Activated CD4-positive, alpha-beta T cell treated with anti-CD3 and anti-CD28 coated beads for 24 hours (primary cell): Measurements from ENCODE around the gene GPR176.

Source experiments
- DNase-seq, 2 donors: peaks; one replicate each; pipeline ENCODE4 v3.0.0-alpha.2; 2020; ENCODE audit warnings: low read depth in 2 of 2

The GPR176 gene, protein sequence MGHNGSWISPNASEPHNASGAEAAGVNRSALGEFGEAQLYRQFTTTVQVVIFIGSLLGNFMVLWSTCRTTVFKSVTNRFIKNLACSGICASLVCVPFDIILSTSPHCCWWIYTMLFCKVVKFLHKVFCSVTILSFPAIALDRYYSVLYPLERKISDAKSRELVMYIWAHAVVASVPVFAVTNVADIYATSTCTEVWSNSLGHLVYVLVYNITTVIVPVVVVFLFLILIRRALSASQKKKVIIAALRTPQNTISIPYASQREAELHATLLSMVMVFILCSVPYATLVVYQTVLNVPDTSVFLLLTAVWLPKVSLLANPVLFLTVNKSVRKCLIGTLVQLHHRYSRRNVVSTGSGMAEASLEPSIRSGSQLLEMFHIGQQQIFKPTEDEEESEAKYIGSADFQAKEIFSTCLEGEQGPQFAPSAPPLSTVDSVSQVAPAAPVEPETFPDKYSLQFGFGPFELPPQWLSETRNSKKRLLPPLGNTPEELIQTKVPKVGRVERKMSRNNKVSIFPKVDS

DNA sequence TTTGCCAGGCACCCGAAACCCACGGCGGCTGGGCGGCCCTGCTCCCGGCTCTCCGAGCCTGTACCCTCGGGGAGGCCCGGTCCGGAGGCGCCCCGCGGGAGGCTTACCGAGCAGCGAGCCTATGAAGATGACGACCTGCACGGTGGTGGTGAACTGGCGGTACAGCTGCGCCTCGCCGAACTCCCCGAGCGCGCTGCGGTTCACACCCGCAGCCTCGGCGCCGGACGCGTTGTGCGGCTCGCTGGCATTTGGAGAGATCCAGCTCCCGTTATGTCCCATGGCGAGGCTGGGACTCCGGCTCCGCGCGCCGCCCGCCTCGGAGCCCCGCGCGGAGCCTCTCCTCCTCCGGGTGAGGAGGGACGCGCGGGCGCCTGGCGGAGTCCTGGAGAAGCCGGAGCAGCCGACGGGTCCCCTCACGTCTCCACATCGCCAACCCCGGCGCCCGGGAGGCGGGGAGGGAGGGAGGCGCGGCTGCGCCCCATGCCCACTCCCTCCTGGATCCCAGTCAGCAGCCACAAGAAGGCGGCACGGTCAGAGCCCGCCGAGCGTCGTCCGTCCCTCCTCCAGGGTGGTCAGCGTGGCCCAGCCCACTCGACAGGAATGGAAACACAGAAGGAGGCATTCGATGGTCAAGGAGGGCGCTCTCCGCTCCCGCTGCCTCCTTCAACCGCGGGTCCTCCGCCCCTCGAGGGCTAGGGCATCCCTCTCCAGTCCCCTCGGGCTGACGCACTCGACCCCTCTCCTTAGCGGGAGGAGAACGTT, at the start of gene GPR176:
Gene GPR176 (minus strand): TSS at position 519 of the 762 bp plus-strand sequence. CDS start 240 bp downstream, at position 279.
- DNase-seq: peak in 1 of 2 donors; percentile 11

DNA sequence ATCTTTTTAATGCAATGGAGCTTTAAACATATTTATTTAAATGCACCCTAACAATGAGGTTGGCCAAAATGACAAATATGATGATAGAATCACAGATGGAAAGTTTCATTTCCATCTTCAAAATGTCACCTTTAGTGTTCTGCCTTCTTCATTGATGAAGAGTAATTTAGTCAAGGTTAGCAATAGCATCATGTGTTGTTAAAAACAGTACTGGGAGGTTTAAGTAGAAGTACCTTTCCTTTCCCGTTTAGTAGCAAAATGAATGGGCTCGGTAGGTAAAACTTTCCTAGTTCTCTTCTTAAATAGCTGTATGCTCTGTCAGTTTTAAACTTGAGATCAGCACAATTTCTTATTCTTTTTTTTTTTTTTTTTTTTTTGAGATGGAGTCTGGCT, 48.9 kb upstream of the GPR176 start:
- no peak for DNase-seq

DNA sequence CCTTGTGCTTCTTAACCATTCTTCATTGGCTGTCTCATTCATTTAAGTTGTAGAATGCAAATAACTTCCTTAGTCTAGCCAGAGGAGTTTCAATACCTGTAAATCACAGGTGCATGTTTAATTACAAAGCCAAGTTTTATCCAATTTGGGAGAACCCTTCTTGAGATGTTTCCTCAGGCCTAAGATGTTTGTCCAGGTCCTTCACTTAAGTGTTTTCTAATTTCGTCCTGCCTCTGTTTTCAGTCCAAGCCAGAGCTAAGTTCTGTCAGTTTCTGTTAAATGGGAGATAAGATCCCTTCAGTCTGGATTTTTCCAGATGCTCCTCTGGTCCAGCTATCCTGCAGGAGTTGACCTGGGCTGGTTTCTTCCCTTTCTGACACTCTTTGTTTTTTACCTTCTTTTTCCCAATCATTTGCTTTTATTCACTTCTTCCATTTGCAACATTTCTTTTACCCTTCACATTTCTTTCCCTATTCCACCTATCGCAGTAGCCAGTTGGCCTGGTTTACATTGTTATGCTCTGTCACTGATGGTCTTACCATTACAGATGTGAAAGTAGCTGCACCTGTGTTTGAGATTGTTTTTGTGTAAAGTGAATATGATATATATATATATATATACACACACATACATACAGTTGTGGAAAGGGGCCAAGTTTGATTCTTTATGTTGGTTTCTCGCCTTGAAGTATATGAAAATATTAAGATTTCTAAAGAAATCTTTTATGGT, 48.4 kb upstream of the GPR176 start:
- DNase-seq: no peak

DNA sequence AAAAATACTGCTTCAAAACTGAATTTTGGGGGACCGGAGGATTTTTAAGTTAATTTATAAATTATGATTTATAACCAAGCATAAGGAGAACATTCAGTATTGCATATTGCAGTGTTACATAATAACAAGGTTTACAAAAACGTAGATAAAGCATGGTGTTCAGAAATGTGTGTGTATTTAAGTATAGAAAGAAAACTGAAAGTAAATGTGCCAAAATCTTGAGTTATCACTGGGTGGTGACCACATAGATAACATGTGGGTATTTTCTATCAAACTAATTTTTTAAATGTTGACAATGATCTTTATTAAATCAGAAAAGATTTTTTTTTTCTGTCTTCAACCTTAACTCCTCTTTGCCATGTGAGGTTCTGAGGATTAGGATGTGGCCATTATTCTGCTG, 46.5 kb upstream of the GPR176 start:
- DNase-seq: no peak

DNA sequence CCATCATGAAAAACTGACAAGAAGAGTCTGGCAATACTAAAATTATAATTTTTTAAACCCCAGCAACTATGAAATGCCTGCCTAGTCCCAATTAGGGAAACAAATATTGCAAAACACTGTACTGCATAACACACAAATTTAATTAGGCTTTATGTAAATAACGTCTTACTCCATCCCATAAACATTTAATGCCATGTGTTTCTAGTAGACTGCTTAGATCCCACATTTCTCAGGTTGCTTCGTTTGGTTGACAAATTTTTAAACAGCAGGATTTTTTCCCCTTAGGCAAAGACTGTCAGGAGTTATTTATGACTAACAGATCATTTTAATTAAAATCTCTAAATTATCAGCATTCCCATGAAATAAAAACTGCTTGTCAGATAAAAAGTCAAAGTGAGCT, 43.7 kb upstream of the GPR176 start:
- no peak for DNase-seq

DNA sequence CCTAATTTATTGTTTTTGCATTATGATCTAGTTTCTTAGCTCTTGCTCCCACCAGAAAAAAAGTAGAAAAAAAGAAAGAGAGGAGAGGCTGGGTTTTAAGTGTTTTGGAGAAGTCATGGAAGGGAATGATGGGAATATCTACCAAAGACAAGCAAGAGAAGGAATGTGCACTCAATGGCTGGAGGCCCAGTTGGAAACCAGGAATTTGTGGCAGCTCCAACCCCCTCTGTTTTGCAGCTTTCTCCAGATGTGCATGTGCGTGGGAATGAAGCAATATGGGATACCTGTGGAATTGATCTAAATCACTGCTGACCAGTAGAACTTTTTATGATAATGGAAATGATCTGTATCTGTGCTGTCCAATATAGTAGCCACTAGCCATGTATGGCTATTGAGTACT, 41.0 kb upstream of the GPR176 start:
- DNase-seq: no peak

DNA sequence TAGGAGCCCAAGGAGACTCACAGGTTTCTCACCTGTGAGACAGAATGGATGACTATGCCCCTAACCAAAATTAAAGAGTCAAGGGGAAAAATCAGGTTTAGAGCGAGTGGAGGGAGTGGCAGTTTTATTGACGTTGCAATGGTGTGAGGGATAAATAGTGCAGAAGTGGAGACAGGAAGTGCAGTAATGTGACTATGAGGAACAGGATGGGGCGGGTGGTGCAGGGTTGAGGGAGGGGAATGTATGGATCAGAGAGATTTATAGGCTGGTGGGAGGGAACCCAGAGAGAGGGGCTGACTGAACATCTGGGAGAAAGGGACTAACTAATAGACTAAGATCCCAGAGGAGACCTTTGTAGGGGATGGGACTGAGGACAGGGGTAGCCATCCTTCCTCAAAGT, 40.3 kb upstream of the GPR176 start:
- no peak for DNase-seq

DNA sequence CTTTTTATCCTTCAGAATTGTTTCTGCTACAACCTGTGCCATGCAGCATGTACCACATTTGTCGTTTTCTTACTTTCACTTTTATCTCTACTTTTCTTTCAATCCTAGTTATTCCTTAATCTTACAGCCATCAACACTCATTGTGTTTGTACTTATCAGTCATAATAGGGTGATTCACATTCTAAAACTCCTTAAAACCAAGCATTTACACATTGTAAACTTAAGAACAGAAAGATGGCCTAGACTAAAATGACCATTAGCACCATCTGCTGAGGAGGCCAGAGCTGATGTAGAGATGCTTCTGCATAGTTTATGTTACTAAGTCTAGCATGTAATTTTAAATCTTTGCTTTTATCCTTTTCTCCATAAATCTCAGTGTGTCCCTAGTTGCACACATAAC, 39.3 kb upstream of the GPR176 start:
- no peak for DNase-seq

DNA sequence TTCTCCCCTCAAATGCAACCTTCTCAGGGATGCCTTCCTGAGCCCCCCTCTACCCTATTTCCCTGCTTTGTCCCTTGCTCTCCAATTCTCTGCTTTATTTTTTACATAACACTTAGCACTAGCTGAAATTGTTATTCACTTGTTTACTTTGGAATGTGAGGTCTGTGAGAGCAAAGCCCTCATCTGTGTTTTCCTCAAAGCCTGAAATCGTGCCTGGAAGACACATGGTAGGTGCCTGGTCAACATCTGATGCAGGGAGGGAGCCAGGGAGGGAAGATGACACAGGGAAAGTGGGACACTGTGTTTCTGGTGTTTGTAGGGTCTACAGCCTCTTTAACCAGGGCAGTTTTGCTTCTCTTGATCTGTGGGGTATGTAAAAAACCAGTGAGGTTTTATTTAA, 37.4 kb upstream of the GPR176 start:
- no peak for DNase-seq

DNA sequence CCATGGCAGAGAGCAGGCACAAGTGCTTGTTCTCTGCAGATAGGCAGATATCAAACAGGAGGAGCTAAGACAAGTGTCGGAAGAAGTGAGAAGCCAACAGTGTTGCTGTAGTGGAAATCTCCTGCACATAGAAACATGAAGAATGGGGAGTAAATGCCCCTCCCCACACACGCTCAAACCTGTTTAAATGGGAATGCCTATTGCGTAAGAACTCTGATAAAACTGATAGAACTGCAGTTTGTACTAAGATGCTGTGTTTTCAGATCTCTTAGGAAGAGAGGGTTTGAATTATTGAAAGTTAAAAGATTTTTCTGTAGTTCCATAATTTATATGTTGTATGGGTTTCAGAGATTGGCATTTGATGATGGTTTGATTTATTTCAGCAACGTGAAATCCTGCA, 33.5 kb upstream of the GPR176 start:
- no peak for DNase-seq

DNA sequence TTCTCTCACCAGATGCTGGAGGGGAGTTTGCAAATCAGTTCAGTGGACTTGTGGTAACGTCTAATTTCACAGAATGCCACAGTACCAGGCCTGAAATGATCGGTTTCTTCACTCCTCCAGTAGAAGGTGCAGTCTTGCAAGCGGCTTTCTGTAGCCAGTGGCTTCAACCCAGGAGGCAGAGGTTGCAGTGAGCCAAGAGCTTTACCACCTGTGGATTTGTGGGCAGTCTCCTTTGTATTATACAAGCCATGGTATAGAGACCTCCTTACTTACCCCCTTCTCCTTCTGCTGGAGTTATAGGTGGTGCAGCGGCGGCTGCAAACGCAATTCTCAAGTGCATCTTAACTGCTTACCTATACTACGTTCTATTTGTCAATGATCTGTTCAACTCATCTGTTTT, 31.5 kb upstream of the GPR176 start:
- DNase-seq: no peak

DNA sequence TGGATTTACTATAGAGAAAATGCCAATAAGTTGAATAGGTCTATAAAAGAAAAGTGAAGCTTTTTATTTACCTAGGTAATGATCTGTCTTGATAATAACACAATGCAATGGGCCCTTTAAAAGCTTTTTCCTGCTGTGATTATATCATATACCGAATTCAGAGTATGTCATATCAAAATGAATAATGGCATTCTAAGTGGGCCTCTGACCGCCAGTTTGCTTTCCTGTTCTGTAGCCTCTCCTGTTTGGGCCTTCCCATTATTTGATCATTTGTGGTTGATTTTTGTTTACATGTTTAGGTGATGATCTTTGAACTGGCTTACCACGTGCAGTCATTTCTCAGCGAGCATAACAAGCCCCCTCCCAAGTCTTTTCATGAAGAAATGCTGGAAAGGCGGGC, 28.8 kb upstream of the GPR176 start:
- DNase-seq: no peak

DNA sequence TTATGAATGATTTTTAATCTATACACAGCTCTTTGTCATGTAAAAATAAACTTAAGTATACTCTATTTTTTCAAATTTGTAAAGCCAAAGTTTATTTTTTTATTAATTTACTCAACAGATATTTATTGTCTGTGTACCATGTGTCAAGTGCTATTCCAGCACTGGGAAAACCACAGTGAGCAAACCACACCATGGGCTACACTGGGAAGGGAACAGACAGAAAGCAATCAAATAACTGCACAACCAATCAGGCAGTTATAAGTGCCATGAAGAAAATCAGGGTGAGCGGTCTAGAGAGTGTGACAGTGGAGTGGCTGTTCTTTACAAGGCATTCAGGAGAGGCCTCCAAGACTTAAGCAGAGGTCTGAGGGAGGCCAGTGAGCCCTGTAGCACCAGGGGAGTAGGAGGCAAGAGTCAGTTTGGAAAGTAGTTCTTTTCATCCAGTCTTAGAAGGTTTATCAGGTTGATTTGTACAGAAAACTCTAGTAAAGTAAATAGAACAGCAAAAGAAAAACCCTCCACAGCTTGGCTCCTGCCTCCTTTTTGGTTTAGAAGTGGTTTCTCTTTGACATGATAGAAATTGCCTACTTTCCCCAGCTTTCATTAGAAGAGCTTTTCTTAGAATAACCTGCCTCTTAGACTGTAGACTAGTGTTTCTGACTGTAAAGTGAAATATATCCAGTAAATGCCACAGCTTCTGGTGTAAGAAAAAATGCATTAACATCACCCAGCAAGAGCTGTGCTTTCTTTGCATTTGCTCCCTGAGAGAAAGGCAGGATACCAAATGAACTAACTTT, 27.5 kb upstream of the GPR176 start:
- no peak for DNase-seq

DNA sequence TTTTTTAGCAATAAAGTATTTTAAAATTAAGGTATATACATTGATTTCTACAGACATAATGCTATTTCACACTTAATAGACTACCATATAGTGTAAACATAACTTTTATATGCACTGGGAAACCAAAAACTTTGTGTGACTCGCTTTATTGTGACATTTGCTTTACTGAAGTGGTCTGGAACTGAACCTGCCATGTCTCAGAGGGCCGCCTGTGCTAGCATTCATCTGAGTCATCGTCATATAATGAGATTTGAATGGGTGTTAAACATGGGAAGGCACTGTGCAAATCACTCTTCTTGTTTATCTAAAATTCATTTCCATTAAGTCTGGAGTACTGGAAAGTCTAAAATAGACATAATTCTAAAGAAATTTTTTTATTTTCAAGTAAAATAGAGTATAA, 26.8 kb upstream of the GPR176 start:
- DNase-seq: no peak

DNA sequence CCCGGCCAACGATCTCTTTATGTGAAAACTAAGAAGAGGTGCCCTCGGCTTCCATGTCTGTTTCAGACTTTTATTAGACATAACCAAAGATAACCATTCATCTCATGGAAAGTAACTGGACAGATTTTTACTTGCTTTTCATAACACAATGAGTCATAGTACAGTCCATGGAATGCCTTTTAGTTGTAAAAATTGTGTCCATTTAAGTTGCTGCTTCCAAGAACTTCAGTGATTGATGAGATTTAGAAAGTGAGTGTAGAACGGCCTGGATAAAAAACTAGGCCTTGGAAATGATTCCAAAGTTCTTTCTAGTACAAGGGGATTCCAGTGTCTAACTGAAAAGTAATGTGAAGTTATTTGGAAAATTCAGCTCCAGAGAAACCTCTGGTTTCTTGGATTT, 24.7 kb upstream of the GPR176 start:
- no peak for DNase-seq

DNA sequence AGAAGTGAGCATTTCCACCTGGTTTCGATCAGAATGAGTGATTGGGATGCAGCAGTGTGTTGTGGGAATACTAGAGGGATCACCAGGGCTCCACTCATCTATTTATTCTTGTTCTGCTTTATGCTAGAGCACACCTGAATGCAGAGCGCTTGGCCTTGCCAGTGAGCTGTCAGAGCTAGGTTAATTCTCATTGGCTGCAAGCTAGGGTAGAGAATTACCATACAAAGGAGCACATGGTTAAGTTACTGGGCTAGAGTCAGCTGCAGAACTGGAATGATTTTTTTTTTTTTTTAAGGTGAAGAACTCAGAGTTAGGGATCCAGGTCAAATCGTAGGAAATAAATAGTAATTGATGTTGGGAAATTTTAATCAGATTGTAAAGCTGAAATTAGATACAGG, 22.7 kb upstream of the GPR176 start:
- no peak for DNase-seq

DNA sequence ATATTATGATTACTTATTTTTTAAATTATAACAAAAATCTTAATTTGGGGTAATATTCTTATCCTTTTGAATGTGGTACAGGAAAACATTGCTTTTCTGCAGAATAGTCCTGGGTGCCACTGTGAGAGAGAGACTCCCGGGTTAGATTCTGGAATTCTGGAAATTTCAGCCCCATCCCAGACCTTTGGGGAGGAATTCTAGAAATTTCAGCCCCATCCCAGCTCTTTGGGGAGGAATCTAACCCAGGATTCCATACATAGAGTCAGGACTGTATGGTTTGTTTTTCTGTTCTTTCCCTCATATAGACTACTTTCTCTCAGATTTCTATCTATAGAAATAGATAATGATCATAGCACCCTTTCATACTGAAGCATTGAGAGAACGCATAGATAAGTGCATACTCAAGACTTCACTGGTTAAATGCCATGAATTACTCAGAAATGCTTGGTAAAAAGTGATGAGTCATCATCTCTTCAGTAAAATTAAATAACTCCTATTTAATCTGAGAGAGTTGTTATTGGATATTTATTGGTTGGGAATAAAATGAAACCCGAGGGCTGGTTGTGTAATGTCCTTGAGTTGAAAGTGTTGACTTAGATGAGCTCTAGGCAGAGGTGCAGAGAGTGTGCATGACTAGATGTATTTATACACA, 22.2 kb upstream of the GPR176 start:
- no peak for DNase-seq

DNA sequence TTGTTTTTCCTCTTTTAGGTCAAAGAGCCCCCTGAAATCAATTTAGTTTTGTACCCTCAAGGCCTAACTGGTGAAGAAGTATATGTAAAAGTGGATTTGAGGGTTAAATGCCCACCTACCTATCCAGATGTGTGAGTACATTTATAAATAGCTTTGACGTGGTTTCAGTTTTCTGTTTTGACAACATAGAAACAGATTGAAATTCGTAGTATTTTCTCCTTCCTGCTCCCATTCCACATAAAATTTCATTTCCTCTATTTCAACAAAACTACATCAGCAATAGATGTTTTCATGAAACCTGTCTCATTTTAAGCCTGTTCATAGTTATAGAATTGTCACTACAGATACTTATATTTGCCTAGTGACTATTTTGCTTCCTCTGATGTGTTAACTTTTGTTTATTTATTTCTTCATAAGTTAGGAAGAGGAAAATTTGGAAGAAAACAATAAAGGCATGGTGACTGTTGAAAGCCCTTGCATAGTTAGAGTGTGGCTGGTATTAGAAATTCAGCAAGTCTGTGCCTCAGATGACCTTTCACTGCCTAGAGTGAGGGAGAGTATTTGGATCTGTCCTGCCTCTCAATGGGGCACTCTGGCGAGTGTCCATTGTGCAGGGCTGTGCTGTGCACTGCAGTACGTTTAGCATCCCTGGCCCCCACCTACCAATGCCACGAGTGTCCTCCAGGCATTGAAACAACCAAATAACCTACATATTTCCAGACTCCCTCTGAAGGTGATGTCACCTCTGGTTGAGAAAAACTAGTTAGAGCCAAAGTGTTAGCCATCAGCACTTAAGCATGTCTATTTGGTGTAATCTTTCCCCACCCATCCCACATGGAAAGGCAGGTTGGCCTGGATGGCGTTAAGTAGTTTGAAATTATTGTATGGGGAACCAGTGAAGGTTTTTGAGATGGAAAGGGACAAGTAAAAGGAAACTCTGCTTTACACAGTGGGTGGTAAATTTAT, 19.7 kb upstream of the GPR176 start:
- DNase-seq: no peak

DNA sequence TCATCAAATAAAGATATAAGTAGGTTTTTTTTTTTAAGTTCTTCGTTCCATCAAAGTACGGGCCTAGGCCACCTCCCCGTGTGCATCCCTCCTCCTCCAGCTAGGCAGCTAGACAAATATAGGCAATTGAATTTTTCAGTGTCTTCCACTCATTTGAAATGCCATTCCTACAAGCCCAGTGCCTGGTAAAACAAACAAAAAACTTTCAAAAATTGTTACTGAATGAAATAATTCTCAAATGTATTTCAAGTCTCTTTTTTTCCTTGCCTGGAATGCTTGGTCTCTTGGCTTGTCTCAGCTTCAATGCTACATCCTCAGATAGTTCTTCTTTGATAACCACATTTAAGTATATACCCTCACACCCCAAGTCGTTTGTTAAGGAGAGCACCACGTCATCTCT, 17.6 kb upstream of the GPR176 start:
- no peak for DNase-seq

DNA sequence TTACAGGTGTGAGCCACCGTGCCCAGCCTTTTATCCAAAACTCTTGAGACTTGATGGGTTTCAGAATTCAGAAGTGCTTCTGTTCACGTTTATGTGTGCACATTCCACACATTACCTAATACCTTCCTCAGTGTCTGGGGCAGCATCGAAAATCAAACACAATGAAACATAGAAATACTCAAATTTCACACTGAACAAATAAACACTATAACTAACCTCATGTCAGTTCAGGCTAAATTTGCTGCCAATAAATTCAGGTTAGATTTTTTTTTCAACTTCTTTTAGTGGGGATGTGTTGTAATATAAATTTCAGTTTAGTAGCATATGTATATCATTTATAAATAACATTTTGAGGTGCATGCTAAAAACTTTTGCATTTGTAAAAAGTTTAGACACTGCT, 16.6 kb upstream of the GPR176 start:
- no peak for DNase-seq
